Suprapubic skin (tissue), 4 donors: ENCODE measurements around the gene CAMTA1. TPM values are rescaled to one million over a fixed set of nuclear protein-coding genes. Genes with fewer than 3 reads are reported as not detected.

ENCODE experiments used
- DNase-seq, 2 donors: peaks; one replicate each; pipeline ENCODE4 v3.0.0-alpha.2; 2019; ENCODE audit warnings: low spot score in 2 of 2
- H3K27ac ChIP-seq: fragments of 200-600 bp; sonication (generic); one replicate; pipeline ENCODE4 v1.5.1; 2019
- H3K27me3 ChIP-seq: fragments of 200-600 bp; sonication (generic); one replicate; pipeline ENCODE4 v1.5.1; 2019
- H3K36me3 ChIP-seq: fragments of 200-600 bp; sonication (generic); one replicate; pipeline ENCODE4 v1.5.1; 2019
- H3K4me1 ChIP-seq: fragments of 200-600 bp; sonication (generic); one replicate; pipeline ENCODE4 v1.5.1; 2019
- H3K4me3 ChIP-seq: fragments of 200-600 bp; sonication (generic); one replicate; pipeline ENCODE4 v1.5.1; 2019; ENCODE audit warnings: mild to moderate bottlenecking
- H3K9me3 ChIP-seq: fragments of 200-600 bp; sonication (generic); one replicate; pipeline ENCODE4 v1.5.1; 2019
- CTCF ChIP-seq, 2 donors: fragments of 200-600 bp in 1 of 2; fragments of 450-650 bp in 1 of 2; sonication (generic) in 1 of 2; IDR thresholded peaks; one replicate each; pipeline ENCODE4 v1.5.1; 2016 to 2019; ENCODE audit warnings: antibody characterized with exemption in 2 of 2, mild to moderate bottlenecking in 1 of 2, moderate library complexity in 1 of 2
- EP300 ChIP-seq: sonication (generic); formaldehyde crosslinking; IDR thresholded peaks from one replicate; pipeline ENCODE4 v1.6.1; 2017; ENCODE audit warnings: antibody characterized with exemption
- POLR2A ChIP-seq, 2 donors: fragments of 450-650 bp; IDR thresholded peaks; one replicate each; pipeline ENCODE4 v1.6.1; 2017; ENCODE audit warnings: antibody characterized with exemption in 2 of 2, mild to moderate bottlenecking in 2 of 2, moderate library complexity in 2 of 2
- POLR2AphosphoS5 ChIP-seq, 3 donors: sonication (generic); formaldehyde crosslinking; IDR thresholded peaks; one replicate each; pipeline ENCODE4 v1.6.1; 2017; ENCODE audit warnings: antibody characterized with exemption in 3 of 3
- WGBS: methylation state at CpG from one replicate; pipeline ENCODE4 v1.1.5; 2018; 5-methylcytosine and 5-hydroxymethylcytosine counted together
- total RNA-seq, 4 donors: library from RNA; depleted of rRNA; stranded (reverse); fragments of >200 nt; gene quantifications; one replicate each; pipeline ENCODE4 v1.1.0, GENCODE V29; 2016

Gene CAMTA1
- total RNA-seq, 4 donors from 2014 or later = 40.4 to 54.1 (median 46.6) TPM

GRCh38 chr1:7269525-7269924 is 484.3 kb downstream of the CAMTA1 start:
- TF ChIP-seq EP300 (no peak), POLR2AphosphoS5 (IDR thresholded peaks at IDR 0.05) (no peak), CTCF (IDR thresholded peaks at IDR 0.05) (no peak), POLR2A (IDR thresholded peaks at IDR 0.05) (no peak)
- H3K36me3 ChIP-seq = no peaks in the 10 kb centered on the region
- no peaks in the 10 kb centered on the region for H3K4me1 ChIP-seq
- 97% methylated on average over 1 of the region's 1 CpG for WGBS
- peaks cover 12% of the 10 kb centered on the region for H3K27me3 ChIP-seq
- no peak overlapping the region for H3K27ac ChIP-seq
- peaks cover 15% of the 10 kb centered on the region for H3K9me3 ChIP-seq
- H3K4me3 ChIP-seq = no peak overlapping the region
- DNase-seq = no peak

GRCh38 chr1:7274256-7274655 is 489.0 kb downstream of the CAMTA1 start:
- Histone ChIP-seq H3K4me1 (no peaks in the 10 kb centered on the region), H3K27ac (no peak overlapping the region), H3K4me3 (no peak overlapping the region), H3K36me3 (no peaks in the 10 kb centered on the region), H3K27me3 (peaks cover 6% of the 10 kb centered on the region), H3K9me3 (peaks cover 7% of the 10 kb centered on the region)
- no peak for DNase-seq
- 78% methylated on average over 3 of the region's 3 CpGs for whole genome bisulfite sequencing
- TF ChIP-seq EP300 = no peak
- TF ChIP-seq CTCF (IDR thresholded peaks at IDR 0.05) = no peak

- 76% methylated on average over 2 of the region's 2 CpGs for WGBS
- no peaks in the 10 kb centered on the region for H3K36me3 ChIP-seq
- no peaks in the 10 kb centered on the region for H3K4me1 ChIP-seq
- H3K9me3 ChIP-seq = no peaks in the 10 kb centered on the region
- no peak for DNase-seq
- no peak overlapping the region for H3K27ac ChIP-seq
- TF ChIP-seq EP300 (no peak), CTCF (IDR thresholded peaks at IDR 0.05) (no peak), POLR2AphosphoS5 (IDR thresholded peaks at IDR 0.05) (no peak), POLR2A (IDR thresholded peaks at IDR 0.05) (no peak)
- peaks cover 14% of the 10 kb centered on the region for H3K27me3 ChIP-seq
- no peak overlapping the region for H3K4me3 ChIP-seq
These were observed 492.8 kb downstream of the CAMTA1 start for GRCh38 chr1:7278045-7278444.

GRCh38 chr1:7278827-7279765 is 493.8 kb downstream of the CAMTA1 start:
- WGBS = 34% methylated on average over 7 of the region's 16 CpGs
- no peak for TF ChIP-seq CTCF (IDR thresholded peaks at IDR 0.05)
- no peak for TF ChIP-seq POLR2AphosphoS5 (IDR thresholded peaks at IDR 0.05)
- no peak for TF ChIP-seq EP300
- TF ChIP-seq POLR2A (IDR thresholded peaks at IDR 0.05) = no peak
- no peak overlapping the region for H3K27ac ChIP-seq
- no peaks in the 10 kb centered on the region for H3K36me3 ChIP-seq
- no peaks in the 10 kb centered on the region for H3K9me3 ChIP-seq
- peaks cover 14% of the 10 kb centered on the region for H3K27me3 ChIP-seq
- H3K4me1 ChIP-seq = no peaks in the 10 kb centered on the region
- DNase-seq = peak in 1 of 2 donors; percentile 43
- no peak overlapping the region for H3K4me3 ChIP-seq

- H3K27me3 ChIP-seq = peaks cover 14% of the 10 kb centered on the region
- DNase-seq = no peak
- no peak overlapping the region for H3K27ac ChIP-seq
- 38% methylated on average over 2 of the region's 2 CpGs for WGBS
- no peak overlapping the region for H3K4me3 ChIP-seq
- no peaks in the 10 kb centered on the region for H3K9me3 ChIP-seq
- TF ChIP-seq POLR2AphosphoS5 (IDR thresholded peaks at IDR 0.05) (no peak), EP300 (no peak), CTCF (IDR thresholded peaks at IDR 0.05) (no peak), POLR2A (IDR thresholded peaks at IDR 0.05) (no peak)
- no peaks in the 10 kb centered on the region for H3K36me3 ChIP-seq
- no peaks in the 10 kb centered on the region for H3K4me1 ChIP-seq
These were observed 494.5 kb downstream of the CAMTA1 start for GRCh38 chr1:7279769-7280168.
